GM21529 (cell line): ENCODE measurements around the gene PINLYP.

Experiments used
- ATAC-seq: cut with Tn5 transposase; IDR thresholded peaks from one replicate; pipeline ENCODE4 v1.9.1; 2021; ENCODE audit not compliant: unreplicated experiment

PINLYP gene

DNA sequence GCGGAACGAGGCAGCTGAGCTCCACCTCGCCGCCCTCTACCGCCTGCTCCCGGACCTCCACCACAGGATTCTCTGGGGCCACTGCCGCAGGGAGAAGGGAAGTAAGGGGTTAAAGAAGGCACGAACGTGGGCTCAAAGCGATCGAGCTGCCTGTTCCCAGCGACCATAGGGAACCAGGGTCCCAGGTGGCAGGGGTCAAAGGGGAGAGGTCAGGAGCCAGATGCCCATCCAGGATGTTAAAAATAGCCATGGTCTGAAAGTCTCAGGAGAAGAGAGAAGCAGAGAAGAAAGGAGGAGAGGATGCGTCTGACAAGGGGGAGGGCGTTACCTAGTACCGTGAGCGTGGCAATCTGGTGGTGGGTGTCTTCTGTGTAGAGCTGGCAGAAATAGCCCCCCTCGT is 51.2 kb downstream of the PINLYP start:
- no peak for ATAC-seq

DNA sequence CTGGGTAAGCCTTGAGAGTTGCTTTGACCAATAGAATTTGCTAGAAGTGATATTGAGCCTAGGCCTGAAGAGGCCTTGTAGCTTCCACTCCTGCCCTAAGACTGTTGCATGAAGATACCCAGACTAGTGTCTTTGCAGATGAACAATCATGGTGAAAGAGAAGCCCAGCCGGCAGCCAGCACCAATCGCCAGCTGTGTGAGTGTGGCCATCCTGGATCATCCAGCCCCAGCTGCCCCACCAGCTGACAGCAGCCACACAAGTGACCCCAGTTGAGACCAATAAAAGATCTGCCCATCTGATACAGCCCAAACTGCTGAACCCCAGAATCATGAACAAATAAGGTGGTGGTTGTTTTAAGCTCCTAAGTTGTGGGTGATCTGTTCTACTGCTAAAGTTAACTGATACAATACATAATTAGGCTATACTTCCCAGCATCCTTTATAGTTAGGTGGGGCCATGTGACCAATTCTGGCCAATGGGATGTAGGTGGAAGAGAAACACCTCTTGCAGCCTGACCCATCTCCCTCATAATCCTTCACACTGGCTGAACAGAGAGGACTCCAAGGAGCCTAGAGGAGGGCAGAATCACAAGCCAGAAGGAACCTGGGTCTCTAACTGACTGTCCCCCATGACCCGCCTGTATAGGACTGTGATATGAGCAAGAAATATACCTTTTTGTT is 53.2 kb downstream of the PINLYP start:
- no peak for ATAC-seq

DNA sequence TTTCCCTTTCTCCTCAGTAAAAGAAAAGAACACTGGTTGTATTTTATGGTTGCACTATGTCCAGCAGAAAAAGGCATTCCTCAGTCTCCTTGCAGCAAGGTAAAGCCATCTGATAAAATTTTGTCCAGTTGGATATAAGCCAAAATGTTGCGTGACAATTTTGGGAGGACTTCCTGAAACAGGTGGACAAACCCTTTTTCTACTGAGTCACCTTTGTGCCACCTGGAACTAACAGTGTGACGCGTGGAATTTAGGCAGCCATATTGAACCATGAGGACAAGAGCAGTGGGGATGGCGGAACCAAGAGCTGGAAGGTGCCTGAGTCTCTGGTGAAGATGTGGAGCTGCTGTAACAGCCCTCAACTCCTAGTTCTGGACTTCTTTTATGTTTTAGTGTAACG is 55.9 kb downstream of the PINLYP start:
- no peak for ATAC-seq
